C4-2B (cell line): ENCODE results near the gene ATAT1.

Experiments
- CTCF ChIP-seq: fragments of 450-650 bp; conservative IDR thresholded peaks from 2 replicates; pipeline ENCODE4 v1.5.1; 2017; ENCODE audit warnings: mild to moderate bottlenecking
- ZFX ChIP-seq: fragments of 450-650 bp; IDR thresholded peaks from 2 replicates; pipeline ENCODE4 v1.6.1; 2017

GRCh38 chr6:30641048-30641447, 14.4 kb downstream of the ATAT1 start:
- TF ChIP-seq CTCF (no peak), ZFX (no peak)
